Measurements from ENCODE around the gene OR4B1. TPM values are rescaled to one million over a fixed set of nuclear protein-coding genes. Genes with fewer than 3 reads are reported as not detected.

The OR4B1 gene
- total and polyA plus RNA-seq, 2 donors (not counting 3 experiments of a cell fraction or from before 2014, with no cell fraction given): not detected

- no peak within 1 kb of the TSS for H3K27ac ChIP-seq (ENCODE audit: insufficient read depth, low read depth, low read length)
- TF ChIP-seq FOS (IDR thresholded peaks at IDR 0.05; ENCODE audit: borderline replicate concordance, insufficient read depth, low read length) (no peak), GATA2 (IDR thresholded peaks at IDR 0.05; ENCODE audit: insufficient read depth, insufficient read length, low read depth, low read length) (no peak), MYC (IDR thresholded peaks at IDR 0.05; ENCODE audit: low read depth, low read length) (no peak), POLR2A (IDR thresholded peaks at IDR 0.05; ENCODE audit: low read depth, low read length) (no peak), EZH2 (IDR thresholded peaks at IDR 0.05; ENCODE audit: borderline replicate concordance, low read depth, low read length, severe bottlenecking) (no peak), POLR2AphosphoS5 (IDR thresholded peaks at IDR 0.05; ENCODE audit: insufficient read depth, low read depth, low read length) (no peak), JUN (IDR thresholded peaks at IDR 0.05; ENCODE audit: borderline replicate concordance, insufficient read depth, insufficient read length, low read depth) (no peak)
- TF ChIP-seq, protein P1, sequence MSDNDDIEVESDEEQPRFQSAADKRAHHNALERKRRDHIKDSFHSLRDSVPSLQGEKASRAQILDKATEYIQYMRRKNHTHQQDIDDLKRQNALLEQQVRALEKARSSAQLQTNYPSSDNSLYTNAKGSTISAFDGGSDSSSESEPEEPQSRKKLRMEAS (IDR thresholded peaks at IDR 0.05; ENCODE audit: insufficient read depth, insufficient read length): no peak
- TF ChIP-seq, protein P2, sequence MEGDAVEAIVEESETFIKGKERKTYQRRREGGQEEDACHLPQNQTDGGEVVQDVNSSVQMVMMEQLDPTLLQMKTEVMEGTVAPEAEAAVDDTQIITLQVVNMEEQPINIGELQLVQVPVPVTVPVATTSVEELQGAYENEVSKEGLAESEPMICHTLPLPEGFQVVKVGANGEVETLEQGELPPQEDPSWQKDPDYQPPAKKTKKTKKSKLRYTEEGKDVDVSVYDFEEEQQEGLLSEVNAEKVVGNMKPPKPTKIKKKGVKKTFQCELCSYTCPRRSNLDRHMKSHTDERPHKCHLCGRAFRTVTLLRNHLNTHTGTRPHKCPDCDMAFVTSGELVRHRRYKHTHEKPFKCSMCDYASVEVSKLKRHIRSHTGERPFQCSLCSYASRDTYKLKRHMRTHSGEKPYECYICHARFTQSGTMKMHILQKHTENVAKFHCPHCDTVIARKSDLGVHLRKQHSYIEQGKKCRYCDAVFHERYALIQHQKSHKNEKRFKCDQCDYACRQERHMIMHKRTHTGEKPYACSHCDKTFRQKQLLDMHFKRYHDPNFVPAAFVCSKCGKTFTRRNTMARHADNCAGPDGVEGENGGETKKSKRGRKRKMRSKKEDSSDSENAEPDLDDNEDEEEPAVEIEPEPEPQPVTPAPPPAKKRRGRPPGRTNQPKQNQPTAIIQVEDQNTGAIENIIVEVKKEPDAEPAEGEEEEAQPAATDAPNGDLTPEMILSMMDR (IDR thresholded peaks at IDR 0.05; ENCODE audit: extremely low read depth in 1 of 2, insufficient read depth in 1 of 2, low read depth in 1 of 2, low read length in 2 of 2): no peak
- no peak within 1 kb of the TSS for H3K4me2 ChIP-seq (ENCODE audit: insufficient read depth, low read length)
- ChIA-PET CTCF (interaction anchor here (0.7 to 0.9 kb wide), 2 partner anchors 16 to 63 kb away, joined by 3 read pairs; no protein-coding TSS in a partner anchor), POLR2A (no interaction called here)
- H3K9me1 ChIP-seq (replicated peaks; ENCODE audit: control insufficient read depth, extremely low read depth, insufficient read depth, low read length): no peaks in the 10 kb centered on the region
- no peaks in the 10 kb centered on the region for H3K36me3 ChIP-seq (ENCODE audit: control insufficient read depth in 2 of 2, extremely low read depth in 1 of 2, insufficient read depth in 2 of 2, low read length in 2 of 2)
- no peak within 1 kb of the TSS for H3K9ac ChIP-seq (replicated peaks; ENCODE audit: extremely low read depth, insufficient read depth, low read length)
- DNase-seq (ENCODE audit: low read depth, low spot score) (no peak), FAIRE-seq (no peak)
- no peaks in the 10 kb centered on the region for H3K79me2 ChIP-seq (ENCODE audit: control insufficient read depth, insufficient read depth, low read length)
- no peaks in the 10 kb centered on the region for H3K27me3 ChIP-seq (ENCODE audit: control insufficient read depth in 2 of 2, insufficient read depth in 2 of 2, low read length in 2 of 2)
- no peak within 1 kb of the TSS for H2AFZ ChIP-seq (ENCODE audit: low read depth, low read length)
- intact Hi-C loops (cut with micrococcal nuclease): no loop called here
- H3K4me3 ChIP-seq (replicated peaks in 1 of 3; ENCODE audit: insufficient read depth in 1 of 3, low read depth in 1 of 3, low read length in 3 of 3): no peak within 1 kb of the TSS
- no TSS peak for BruUV-seq (replicated peaks)
- dilution Hi-C loops (cut with MboI; ENCODE audit: extremely low pct_ligation_motif_present, low sequenced_read_pairs): no loop called here
- no peaks in the 10 kb centered on the region for H3K4me1 ChIP-seq (ENCODE audit: control insufficient read depth, extremely low read depth, insufficient read depth, low read length)
- H4K20me1 ChIP-seq (replicated peaks; ENCODE audit: control insufficient read depth, extremely low read depth, insufficient read depth, low read length): no peaks in the 10 kb centered on the region
- no peaks in the 10 kb centered on the region for H3K9me3 ChIP-seq (replicated peaks; ENCODE audit: control insufficient read depth, insufficient read depth, low read length)
Measured at GRCh38 chr11:48244804-48245203, 28.2 kb downstream of the OR4B1 start, which contains the start of gene OR4X2. Gene OR4X2 (plus strand): TSS chr11:48245104. CDS start chr11:48245104, 0 bp downstream.

Data from endothelial cell of umbilical vein (primary cell).